ENCODE measurements around the gene GET4.

GRCh38 chr7:863106-863505, 13.2 kb upstream of the GET4 start:
- TF ChIP-seq CTCF (conservative IDR thresholded peaks at IDR 0.05): no peak
- no peak for TF ChIP-seq ZFX (IDR thresholded peaks at IDR 0.05)

All from C4-2B (cell line).